ENCODE results near the gene RABEP1. TPM values are rescaled to one million over a fixed set of nuclear protein-coding genes. Genes with fewer than 3 reads are reported as not detected.

RABEP1 gene
- polyA plus RNA-seq, 1 donor from 2014 or later: 67.0 TPM

- Histone ChIP-seq H3K9me3 (ENCODE audit: low read length) (no peaks in the 10 kb centered on the region), H3K4me3 (ENCODE audit: low read length) (no peak overlapping the region), H3K27me3 (ENCODE audit: insufficient read depth, low read depth, low read length) (no peaks in the 10 kb centered on the region), H3K9ac (ENCODE audit: low read length) (no peak overlapping the region), H3K27ac (ENCODE audit: low read length) (no peak overlapping the region), H3F3A (ENCODE audit: insufficient read depth, low read length, poor library complexity, severe bottlenecking) (no peaks in the 10 kb centered on the region), H3K36me3 (ENCODE audit: insufficient read depth, low read length) (no peaks in the 10 kb centered on the region), H3K79me2 (replicated peaks; ENCODE audit: insufficient read depth, low read length) (peaks cover 24% of the 10 kb centered on the region), H2AFZ (ENCODE audit: low read depth, low read length) (no peak overlapping the region), H3K9me2 (ENCODE audit: insufficient read depth, low read length) (no peaks in the 10 kb centered on the region), H4K20me1 (ENCODE audit: insufficient read depth) (no peaks in the 10 kb centered on the region), H3K4me2 (ENCODE audit: low read length) (no peak overlapping the region)
- TF ChIP-seq EP300 (conservative IDR thresholded peaks at IDR 0.05; ENCODE audit: poor library complexity, severe bottlenecking) (no peak), REST (IDR thresholded peaks at IDR 0.05; ENCODE audit: borderline replicate concordance) (no peak), POLR2AphosphoS5 (IDR thresholded peaks at IDR 0.05) (no peak), TAF1 (IDR thresholded peaks at IDR 0.05; ENCODE audit: low read depth) (no peak), EZH2 (IDR thresholded peaks at IDR 0.05; ENCODE audit: borderline replicate concordance, insufficient read depth, low read length, poor library complexity, severe bottlenecking) (no peak), MXI1 (conservative IDR thresholded peaks at IDR 0.05; ENCODE audit: poor library complexity, severe bottlenecking) (no peak), SMC3 (conservative IDR thresholded peaks at IDR 0.05; ENCODE audit: poor library complexity) (no peak)
These were observed 22.6 kb downstream of the RABEP1 start for GRCh38 chr17:5304636-5305035.

- no peak overlapping the region for H2AFZ ChIP-seq (ENCODE audit: low read depth, low read length)
- H3K79me2 ChIP-seq (replicated peaks; ENCODE audit: insufficient read depth, low read length): peaks cover 3% of the 10 kb centered on the region
- no peaks in the 10 kb centered on the region for H3K9me3 ChIP-seq (ENCODE audit: low read length)
- H3K27me3 ChIP-seq (ENCODE audit: insufficient read depth, low read depth, low read length): no peaks in the 10 kb centered on the region
- H3K9ac ChIP-seq (ENCODE audit: low read length): no peak overlapping the region
- no peak overlapping the region for H3K4me3 ChIP-seq (ENCODE audit: low read length)
- no peaks in the 10 kb centered on the region for H3K36me3 ChIP-seq (ENCODE audit: insufficient read depth, low read length)
- H3K27ac ChIP-seq (ENCODE audit: low read length): no peak overlapping the region
- H4K20me1 ChIP-seq (ENCODE audit: insufficient read depth): no peaks in the 10 kb centered on the region
- no peaks in the 10 kb centered on the region for H3K9me2 ChIP-seq (ENCODE audit: insufficient read depth, low read length)
- no peaks in the 10 kb centered on the region for H3F3A ChIP-seq (ENCODE audit: insufficient read depth, low read length, poor library complexity, severe bottlenecking)
- TF ChIP-seq RAD21 (conservative IDR thresholded peaks at IDR 0.05) (no peak), SMC3 (conservative IDR thresholded peaks at IDR 0.05; ENCODE audit: poor library complexity) (no peak)
- no peak overlapping the region for H3K4me2 ChIP-seq (ENCODE audit: low read length)
These were observed 27.8 kb downstream of the RABEP1 start for GRCh38 chr17:5309851-5310250.

- Histone ChIP-seq H3K36me3 (ENCODE audit: insufficient read depth, low read length) (no peaks in the 10 kb centered on the region), H3K9me3 (ENCODE audit: low read length) (no peaks in the 10 kb centered on the region), H3K27ac (ENCODE audit: low read length) (no peak overlapping the region), H4K20me1 (ENCODE audit: insufficient read depth) (no peaks in the 10 kb centered on the region), H3K9ac (ENCODE audit: low read length) (no peak overlapping the region), H3K9me2 (ENCODE audit: insufficient read depth, low read length) (no peaks in the 10 kb centered on the region), H3K4me3 (ENCODE audit: low read length) (no peak overlapping the region), H3K4me2 (ENCODE audit: low read length) (no peak overlapping the region), H3F3A (ENCODE audit: insufficient read depth, low read length, poor library complexity, severe bottlenecking) (no peaks in the 10 kb centered on the region), H3K27me3 (ENCODE audit: insufficient read depth, low read depth, low read length) (no peaks in the 10 kb centered on the region), H2AFZ (ENCODE audit: low read depth, low read length) (no peak overlapping the region), H3K79me2 (replicated peaks; ENCODE audit: insufficient read depth, low read length) (peaks cover 3% of the 10 kb centered on the region)
- no peak for TF ChIP-seq EZH2 (IDR thresholded peaks at IDR 0.05; ENCODE audit: borderline replicate concordance, insufficient read depth, low read length, poor library complexity, severe bottlenecking)
- TF ChIP-seq CTCF (IDR thresholded peaks at IDR 0.05; ENCODE audit: poor library complexity, severe bottlenecking): no peak
- no peak for TF ChIP-seq TAF1 (IDR thresholded peaks at IDR 0.05; ENCODE audit: low read depth)
- no peak for TF ChIP-seq RAD21 (conservative IDR thresholded peaks at IDR 0.05)
- TF ChIP-seq MXI1 (conservative IDR thresholded peaks at IDR 0.05; ENCODE audit: poor library complexity, severe bottlenecking): no peak
- no peak for TF ChIP-seq EP300 (conservative IDR thresholded peaks at IDR 0.05; ENCODE audit: poor library complexity, severe bottlenecking)
- TF ChIP-seq REST (IDR thresholded peaks at IDR 0.05; ENCODE audit: borderline replicate concordance): no peak
- no peak for TF ChIP-seq SMC3 (conservative IDR thresholded peaks at IDR 0.05; ENCODE audit: poor library complexity)
- TF ChIP-seq POLR2AphosphoS5 (IDR thresholded peaks at IDR 0.05): no peak
These were observed 43.8 kb downstream of the RABEP1 start for GRCh38 chr17:5325851-5326250.
